HepG2 (cell line): ENCODE measurements around the gene ADH1C.

ENCODE experiments used
- ARNT ChIP-seq: fragments of 450-650 bp; IDR thresholded peaks from 2 replicates; pipeline ENCODE4 v1.6.1; 2017
- CTCF ChIP-seq: sonication (generic); formaldehyde crosslinking; IDR thresholded peaks from 2 replicates; pipeline ENCODE4 v1.5.0; 2020; ENCODE audit warnings: mild to moderate bottlenecking, missing genetic modification reagents, moderate library complexity
- EZH2 ChIP-seq: conservative IDR thresholded peaks from 2 replicates; pipeline ENCODE4 v1.6.1; 2012; ENCODE audit warnings: mild to moderate bottlenecking, low read depth, low read length, moderate library complexity
- HMGXB4 ChIP-seq, 2 experiments: sonication (generic) in 1 of 2; formaldehyde crosslinking in 1 of 2; IDR thresholded peaks; 2 replicates each; pipeline versions ENCODE4 v1.4.0 to v1.6.1; 2018 to 2020; ENCODE audit warnings: missing genetic modification reagents in 2 of 2, borderline replicate concordance in 1 of 2, low read depth in 1 of 2, mild to moderate bottlenecking in 1 of 2, missing biosample characterization in 1 of 2
- PRDM15 ChIP-seq: sonication (generic); formaldehyde crosslinking; IDR thresholded peaks from 2 replicates; pipeline ENCODE4 v1.4.0; 2020; ENCODE audit warnings: missing genetic modification reagents
- SP1 ChIP-seq, 2 experiments: fragments of 450-650 bp in 1 of 2; sonication (generic) in 1 of 2; formaldehyde crosslinking in 1 of 2; IDR thresholded peaks; 2 replicates each; pipeline versions ENCODE4 v1.4.0 to v1.6.1; 2016 to 2020; ENCODE audit warnings: missing genetic modification reagents in 1 of 2
- THAP9 ChIP-seq: sonication (generic); formaldehyde crosslinking; IDR thresholded peaks from 2 replicates; pipeline ENCODE4; 2020; ENCODE audit warnings: missing genetic modification reagents, mild to moderate bottlenecking, borderline replicate concordance
- ZNF12 ChIP-seq: sonication (generic); formaldehyde crosslinking; IDR thresholded peaks from 2 replicates; pipeline ENCODE4 v1.5.0; 2020; ENCODE audit warnings: missing genetic modification reagents
- ZNF558 ChIP-seq: sonication (generic); formaldehyde crosslinking; IDR thresholded peaks from 2 replicates; pipeline ENCODE4 v1.9.0; 2022; ENCODE audit warnings: mild to moderate bottlenecking, missing genetic modification reagents, borderline replicate concordance
- ZNF598 ChIP-seq: sonication (generic); formaldehyde crosslinking; IDR thresholded peaks from 2 replicates; pipeline ENCODE4 v1.5.1; 2020; ENCODE audit warnings: mild to moderate bottlenecking, missing genetic modification reagents, borderline replicate concordance
- TF ChIP-seq, protein P1 (sequence below): sonication (generic); formaldehyde crosslinking; IDR thresholded peaks from 2 replicates; pipeline ENCODE4 v1.4.0; 2020; ENCODE audit warnings: missing genetic modification reagents
- TF ChIP-seq, protein P2 (sequence below): sonication (generic); formaldehyde crosslinking; conservative IDR thresholded peaks from 2 replicates; pipeline ENCODE4 v1.4.0; 2020; ENCODE audit warnings: missing genetic modification reagents

DNA sequence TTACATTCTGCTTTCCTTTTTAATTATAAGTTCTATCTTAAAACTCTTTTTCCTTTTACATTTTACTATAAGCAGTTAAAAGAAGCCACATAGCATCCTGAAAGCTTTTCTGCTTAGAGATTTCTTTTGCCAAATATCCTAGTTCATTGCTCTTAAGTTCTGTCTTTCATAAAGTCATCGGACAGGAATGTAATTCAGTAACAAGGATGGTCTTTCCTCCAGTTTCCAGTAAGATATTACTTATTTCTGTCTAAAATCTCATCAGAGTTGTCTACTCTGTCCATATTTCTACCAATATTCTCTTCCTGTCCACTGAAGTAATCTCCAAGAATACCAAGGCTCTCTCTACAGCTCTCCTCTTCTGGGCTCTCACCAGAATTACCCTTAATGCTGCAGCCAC lies 37.5 kb upstream of the ADH1C start:
- no peak for TF ChIP-seq ZNF558 (CRISPR knock-in tag)
- TF ChIP-seq, protein P1, sequence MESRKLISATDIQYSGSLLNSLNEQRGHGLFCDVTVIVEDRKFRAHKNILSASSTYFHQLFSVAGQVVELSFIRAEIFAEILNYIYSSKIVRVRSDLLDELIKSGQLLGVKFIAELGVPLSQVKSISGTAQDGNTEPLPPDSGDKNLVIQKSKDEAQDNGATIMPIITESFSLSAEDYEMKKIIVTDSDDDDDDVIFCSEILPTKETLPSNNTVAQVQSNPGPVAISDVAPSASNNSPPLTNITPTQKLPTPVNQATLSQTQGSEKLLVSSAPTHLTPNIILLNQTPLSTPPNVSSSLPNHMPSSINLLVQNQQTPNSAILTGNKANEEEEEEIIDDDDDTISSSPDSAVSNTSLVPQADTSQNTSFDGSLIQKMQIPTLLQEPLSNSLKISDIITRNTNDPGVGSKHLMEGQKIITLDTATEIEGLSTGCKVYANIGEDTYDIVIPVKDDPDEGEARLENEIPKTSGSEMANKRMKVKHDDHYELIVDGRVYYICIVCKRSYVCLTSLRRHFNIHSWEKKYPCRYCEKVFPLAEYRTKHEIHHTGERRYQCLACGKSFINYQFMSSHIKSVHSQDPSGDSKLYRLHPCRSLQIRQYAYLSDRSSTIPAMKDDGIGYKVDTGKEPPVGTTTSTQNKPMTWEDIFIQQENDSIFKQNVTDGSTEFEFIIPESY (CRISPR knock-in tag) = no peak
- TF ChIP-seq HMGXB4 (CRISPR knock-in tag; IDR thresholded peaks at IDR 0.05; ENCODE audit: borderline replicate concordance in 1 of 2, low read depth in 1 of 2) = no peak
- no peak for TF ChIP-seq SP1 (IDR thresholded peaks at IDR 0.05)
- no peak for TF ChIP-seq SP1 (CRISPR knock-in tag; IDR thresholded peaks at IDR 0.05)
- TF ChIP-seq, protein P2, sequence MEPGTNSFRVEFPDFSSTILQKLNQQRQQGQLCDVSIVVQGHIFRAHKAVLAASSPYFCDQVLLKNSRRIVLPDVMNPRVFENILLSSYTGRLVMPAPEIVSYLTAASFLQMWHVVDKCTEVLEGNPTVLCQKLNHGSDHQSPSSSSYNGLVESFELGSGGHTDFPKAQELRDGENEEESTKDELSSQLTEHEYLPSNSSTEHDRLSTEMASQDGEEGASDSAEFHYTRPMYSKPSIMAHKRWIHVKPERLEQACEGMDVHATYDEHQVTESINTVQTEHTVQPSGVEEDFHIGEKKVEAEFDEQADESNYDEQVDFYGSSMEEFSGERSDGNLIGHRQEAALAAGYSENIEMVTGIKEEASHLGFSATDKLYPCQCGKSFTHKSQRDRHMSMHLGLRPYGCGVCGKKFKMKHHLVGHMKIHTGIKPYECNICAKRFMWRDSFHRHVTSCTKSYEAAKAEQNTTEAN (CRISPR knock-in tag) = no peak
- TF ChIP-seq CTCF (CRISPR knock-in tag) = no peak
- no peak for TF ChIP-seq THAP9 (CRISPR knock-in tag)
- TF ChIP-seq ARNT = no peak
- no peak for TF ChIP-seq EZH2
- TF ChIP-seq ZNF598 (CRISPR knock-in tag) = no peak
- no peak for TF ChIP-seq PRDM15 (CRISPR knock-in tag)
- TF ChIP-seq ZNF12 (CRISPR knock-in tag) = no peak
